ENCODE data around the gene GRAMD1A.

GRAMD1A gene

GRCh38 chr19:34963573-34964406 lies 36.3 kb upstream of the GRAMD1A start, which contains the start of gene ZNF792 (continued):
- TF ChIP-seq ZNF544 (tag by site-specific recombination; IDR thresholded peaks at IDR 0.05) (no peak), ZNF394 (tag by site-specific recombination; IDR thresholded peaks at IDR 0.05; ENCODE audit: borderline replicate concordance) (no peak), ZNF423 (tag by site-specific recombination; IDR thresholded peaks at IDR 0.05) (peak; percentile 78), GFI1B (tag by site-specific recombination; IDR thresholded peaks at IDR 0.05) (no peak), ZNF600 (tag by site-specific recombination; IDR thresholded peaks at IDR 0.05) (peak; percentile 87), ZNF624 (tag by site-specific recombination; IDR thresholded peaks at IDR 0.05) (no peak), ZNF184 (tag by site-specific recombination; IDR thresholded peaks at IDR 0.05) (no peak), ZNF701 (tag by site-specific recombination; IDR thresholded peaks at IDR 0.05) (no peak), ZNF585B (tag by site-specific recombination; IDR thresholded peaks at IDR 0.05) (no peak), ZNF18 (tag by site-specific recombination; IDR thresholded peaks at IDR 0.05) (no peak; the same call in 1 of the 2 replicates), ZNF560 (tag by site-specific recombination; IDR thresholded peaks at IDR 0.05; ENCODE audit: borderline replicate concordance) (peak; percentile 79; the same call in 1 of the 2 replicates), ZSCAN23 (tag by site-specific recombination; IDR thresholded peaks at IDR 0.05) (no peak), ZNF416 (tag by site-specific recombination; IDR thresholded peaks at IDR 0.05) (no peak), ZNF473 (tag by site-specific recombination; IDR thresholded peaks at IDR 0.05) (no peak), ZNF555 (tag by site-specific recombination; conservative IDR thresholded peaks at IDR 0.05) (no peak), ZNF488 (tag by site-specific recombination; IDR thresholded peaks at IDR 0.05) (no peak), ZNF629 (tag by site-specific recombination; IDR thresholded peaks at IDR 0.05) (peak; percentile 68), ZBTB48 (tag by site-specific recombination; IDR thresholded peaks at IDR 0.05) (peak; percentile 91), HOXA7 (CRISPR knock-in tag; IDR thresholded peaks at IDR 0.05; ENCODE audit: borderline replicate concordance) (no peak), ZFP3 (tag by site-specific recombination; IDR thresholded peaks at IDR 0.05; ENCODE audit: low read depth) (no peak), ZNF175 (tag by site-specific recombination; IDR thresholded peaks at IDR 0.05) (no peak), ZNF843 (tag by site-specific recombination; IDR thresholded peaks at IDR 0.05) (peak; percentile 62; the same call in 1 of the 2 replicates), PRDM1 (tag by site-specific recombination; IDR thresholded peaks at IDR 0.05) (no peak), ZBTB1 (tag by site-specific recombination; IDR thresholded peaks at IDR 0.05) (no peak), BCL11A (tag by site-specific recombination; IDR thresholded peaks at IDR 0.05; ENCODE audit: low read depth) (peak; percentile 77), TSHZ1 (tag by site-specific recombination; IDR thresholded peaks at IDR 0.05; ENCODE audit: borderline replicate concordance) (peak; percentile 72; the same call in 1 of the 2 replicates), ZNF529 (tag by site-specific recombination; IDR thresholded peaks at IDR 0.05; ENCODE audit: insufficient replicate concordance) (no peak), GLIS2 (tag by site-specific recombination; IDR thresholded peaks at IDR 0.05) (peak; percentile 99), ZNF354C (tag by site-specific recombination; IDR thresholded peaks at IDR 0.05; ENCODE audit: borderline replicate concordance, low read depth) (no peak), ZNF302 (tag by site-specific recombination; IDR thresholded peaks at IDR 0.05; ENCODE audit: low read depth) (no peak)
- TF ChIP-seq, protein P1, sequence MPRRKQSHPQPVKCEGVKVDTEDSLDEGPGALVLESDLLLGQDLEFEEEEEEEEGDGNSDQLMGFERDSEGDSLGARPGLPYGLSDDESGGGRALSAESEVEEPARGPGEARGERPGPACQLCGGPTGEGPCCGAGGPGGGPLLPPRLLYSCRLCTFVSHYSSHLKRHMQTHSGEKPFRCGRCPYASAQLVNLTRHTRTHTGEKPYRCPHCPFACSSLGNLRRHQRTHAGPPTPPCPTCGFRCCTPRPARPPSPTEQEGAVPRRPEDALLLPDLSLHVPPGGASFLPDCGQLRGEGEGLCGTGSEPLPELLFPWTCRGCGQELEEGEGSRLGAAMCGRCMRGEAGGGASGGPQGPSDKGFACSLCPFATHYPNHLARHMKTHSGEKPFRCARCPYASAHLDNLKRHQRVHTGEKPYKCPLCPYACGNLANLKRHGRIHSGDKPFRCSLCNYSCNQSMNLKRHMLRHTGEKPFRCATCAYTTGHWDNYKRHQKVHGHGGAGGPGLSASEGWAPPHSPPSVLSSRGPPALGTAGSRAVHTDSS (tag by site-specific recombination; IDR thresholded peaks at IDR 0.05), result no peak
- TF ChIP-seq, protein P2, sequence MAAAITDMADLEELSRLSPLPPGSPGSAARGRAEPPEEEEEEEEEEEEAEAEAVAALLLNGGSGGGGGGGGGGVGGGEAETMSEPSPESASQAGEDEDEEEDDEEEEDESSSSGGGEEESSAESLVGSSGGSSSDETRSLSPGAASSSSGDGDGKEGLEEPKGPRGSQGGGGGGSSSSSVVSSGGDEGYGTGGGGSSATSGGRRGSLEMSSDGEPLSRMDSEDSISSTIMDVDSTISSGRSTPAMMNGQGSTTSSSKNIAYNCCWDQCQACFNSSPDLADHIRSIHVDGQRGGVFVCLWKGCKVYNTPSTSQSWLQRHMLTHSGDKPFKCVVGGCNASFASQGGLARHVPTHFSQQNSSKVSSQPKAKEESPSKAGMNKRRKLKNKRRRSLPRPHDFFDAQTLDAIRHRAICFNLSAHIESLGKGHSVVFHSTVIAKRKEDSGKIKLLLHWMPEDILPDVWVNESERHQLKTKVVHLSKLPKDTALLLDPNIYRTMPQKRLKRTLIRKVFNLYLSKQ (tag by site-specific recombination; IDR thresholded peaks at IDR 0.05; ENCODE audit: borderline replicate concordance), result no peak
